Adipocyte (in vitro differentiated cells): ENCODE data around the gene CHST11.

Experiments
- DNase-seq: peaks from one replicate; pipeline ENCODE4 v3.0.0-alpha.2; 2015; ENCODE audit warnings: low read depth
- H3K27me3 ChIP-seq: replicated peaks from 2 replicates; pipeline ENCODE4 v1.7.0; 2013; ENCODE audit warnings: mild to moderate bottlenecking, low read length, moderate library complexity; ENCODE audit not compliant: control insufficient read depth, insufficient read depth
- H3K36me3 ChIP-seq: 2 replicates; pipeline ENCODE4 v1.7.0; 2013; ENCODE audit warnings: low read length, mild to moderate bottlenecking, moderate library complexity; ENCODE audit not compliant: control insufficient read depth, insufficient read depth, severe bottlenecking
- H3K4me1 ChIP-seq: 2 replicates; pipeline ENCODE4 v1.7.0; 2013; ENCODE audit warnings: mild to moderate bottlenecking, low read length, moderate library complexity; ENCODE audit not compliant: control insufficient read depth, insufficient read depth
- H3K4me3 ChIP-seq: 2 replicates; pipeline ENCODE4 v1.7.0; 2013; ENCODE audit warnings: mild to moderate bottlenecking, low read length, moderate library complexity
- H3K9ac ChIP-seq: 2 replicates; pipeline ENCODE4 v1.7.0; 2013; ENCODE audit warnings: mild to moderate bottlenecking, low read length, moderate library complexity
- H3K9me3 ChIP-seq: 2 replicates; pipeline ENCODE4 v1.7.0; 2013; ENCODE audit warnings: mild to moderate bottlenecking, low read length, moderate library complexity; ENCODE audit not compliant: control insufficient read depth

Gene CHST11

DNA sequence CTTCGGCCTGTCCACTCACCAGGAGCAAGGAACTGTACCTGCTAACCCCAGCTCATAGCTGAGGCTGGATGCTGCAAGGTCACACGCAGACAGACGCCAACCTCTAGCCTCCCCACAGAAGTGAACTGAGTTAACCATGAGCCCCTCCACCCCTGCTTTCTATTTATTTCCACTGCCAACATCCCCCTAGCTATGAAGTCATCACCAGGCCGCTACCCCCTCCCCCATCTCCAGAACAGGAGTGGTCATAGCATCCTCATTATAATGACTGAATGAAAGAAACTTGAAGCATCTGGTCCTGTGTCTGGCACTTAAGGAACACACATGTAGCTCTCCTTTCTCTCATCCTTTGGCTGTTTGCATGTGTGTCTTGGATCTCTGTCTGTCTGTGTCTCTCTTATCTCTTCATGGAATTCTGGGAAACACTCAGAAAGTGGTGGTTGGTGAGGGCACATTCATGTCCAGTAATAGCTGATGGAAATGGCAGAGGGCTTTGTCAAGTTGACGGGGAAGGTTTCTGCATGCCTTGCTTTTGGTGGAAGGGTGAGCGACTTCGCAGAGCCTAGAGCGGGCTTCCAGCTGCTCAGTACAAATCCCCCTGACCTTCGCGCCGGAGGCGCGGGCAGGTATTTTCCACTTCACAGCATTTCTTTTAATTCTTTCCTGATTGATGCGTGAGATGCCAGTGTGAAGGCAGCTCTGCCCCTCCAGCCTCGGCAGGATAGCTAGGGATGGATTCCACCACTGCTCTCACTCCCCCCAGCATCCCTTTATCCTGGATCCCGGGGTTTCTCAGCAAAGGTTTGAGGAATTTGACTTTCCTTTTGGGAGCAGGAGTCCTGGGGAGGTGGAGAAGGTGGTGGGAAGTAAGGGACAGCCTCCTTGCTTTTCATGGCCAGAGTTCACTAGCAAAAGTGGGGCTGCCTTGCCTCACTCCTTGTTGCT is 198.2 kb downstream of the CHST11 start:
- Histone ChIP-seq H3K36me3 (no peaks in the 10 kb centered on the region), H3K27me3 (no peaks in the 10 kb centered on the region), H3K4me3 (no peak overlapping the region), H3K9ac (no peak overlapping the region), H3K4me1 (peaks cover 19% of the 10 kb centered on the region), H3K9me3 (no peaks in the 10 kb centered on the region)
- DNase-seq, result no peak

GRCh38 chr12:104656383-104656782 is 199.6 kb downstream of the CHST11 start:
- Histone ChIP-seq H3K9ac (peak overlapping the region; percentile 31), H3K4me1 (peaks cover 16% of the 10 kb centered on the region), H3K36me3 (no peaks in the 10 kb centered on the region), H3K9me3 (no peaks in the 10 kb centered on the region), H3K4me3 (no peak overlapping the region), H3K27me3 (no peaks in the 10 kb centered on the region)
- DNase-seq, result no peak

GRCh38 chr12:104656921-104657320 is 200.2 kb downstream of the CHST11 start:
- H3K9ac ChIP-seq, result peak overlapping the region; percentile 48
- H3K27me3 ChIP-seq, result no peaks in the 10 kb centered on the region
- H3K4me3 ChIP-seq, result no peak overlapping the region
- no peaks in the 10 kb centered on the region for H3K36me3 ChIP-seq
- no peaks in the 10 kb centered on the region for H3K9me3 ChIP-seq
- DNase-seq, result peak; percentile 76
- H3K4me1 ChIP-seq, result peaks cover 16% of the 10 kb centered on the region

DNA sequence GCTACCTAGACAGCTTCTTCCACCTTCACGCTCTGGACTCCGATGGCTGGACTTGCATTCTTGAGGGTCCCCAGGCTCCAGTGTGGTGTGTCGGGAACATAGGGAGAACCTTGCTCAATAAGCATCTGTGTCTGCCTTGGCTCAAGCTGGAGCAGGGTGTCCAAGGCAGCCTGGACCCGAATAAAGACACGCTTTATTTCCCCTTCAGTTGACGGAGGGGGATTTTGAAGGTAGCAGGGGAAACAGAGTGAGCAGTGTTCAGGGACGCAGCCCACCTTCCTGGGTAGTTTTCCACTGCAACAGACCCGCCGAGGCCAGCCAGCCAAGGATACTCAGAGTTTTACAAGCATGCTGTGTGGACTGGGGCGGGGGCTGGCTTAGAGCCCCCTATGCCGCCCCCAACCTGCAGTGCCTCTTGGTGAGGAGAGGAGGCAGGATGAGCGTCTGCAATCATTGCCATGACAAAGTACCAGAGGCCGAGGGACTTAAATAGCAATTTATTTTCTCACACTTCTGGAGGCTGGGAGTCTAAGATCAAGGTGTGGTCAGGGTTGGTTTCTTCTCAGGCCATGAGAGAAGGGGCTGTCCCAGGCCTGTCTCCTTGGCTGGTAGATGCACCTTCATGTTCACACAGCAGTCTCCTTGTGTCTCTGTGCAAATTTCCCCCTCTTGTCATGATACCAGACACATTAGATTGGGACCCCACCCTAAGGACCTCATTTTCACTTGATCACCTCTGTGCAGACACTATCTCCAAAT is 201.2 kb downstream of the CHST11 start:
- no peaks in the 10 kb centered on the region for H3K27me3 ChIP-seq
- H3K9ac ChIP-seq, result no peak overlapping the region
- no peak for DNase-seq

GRCh38 chr12:104659058-104659457 is 202.3 kb downstream of the CHST11 start:
- DNase-seq, result no peak
- H3K4me3 ChIP-seq, result no peak overlapping the region
- H3K27me3 ChIP-seq, result no peaks in the 10 kb centered on the region
- H3K9ac ChIP-seq, result no peak overlapping the region
- H3K36me3 ChIP-seq, result no peaks in the 10 kb centered on the region
- no peaks in the 10 kb centered on the region for H3K9me3 ChIP-seq
- H3K4me1 ChIP-seq, result peaks cover 16% of the 10 kb centered on the region

More for the DNA sequence above, 201.2 kb downstream of the CHST11 start:
- Histone ChIP-seq H3K4me3 (no peak overlapping the region), H3K36me3 (no peaks in the 10 kb centered on the region), H3K9me3 (no peaks in the 10 kb centered on the region), H3K4me1 (peaks cover 16% of the 10 kb centered on the region)

DNA sequence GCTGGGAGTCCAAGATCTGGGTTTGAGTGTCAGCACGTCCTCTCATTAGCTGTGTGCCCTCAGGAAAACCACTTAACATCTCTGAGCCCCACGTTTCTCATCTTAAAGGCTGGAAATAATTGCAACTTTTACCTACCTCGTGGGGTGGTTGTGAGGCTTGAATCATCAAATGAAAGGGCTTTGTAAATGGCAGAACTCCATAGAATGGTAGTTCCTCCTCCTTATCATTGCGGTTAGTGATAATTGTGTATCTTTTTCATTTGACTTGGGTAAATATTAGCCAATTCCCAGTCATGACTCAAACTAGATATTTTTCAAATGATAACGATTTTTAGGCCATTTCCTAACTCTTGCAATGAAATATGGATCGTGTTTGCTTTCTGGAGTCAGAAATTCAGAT is 205.5 kb downstream of the CHST11 start:
- Histone ChIP-seq H3K4me3 (no peak overlapping the region), H3K9ac (no peak overlapping the region), H3K9me3 (no peaks in the 10 kb centered on the region), H3K27me3 (no peaks in the 10 kb centered on the region), H3K36me3 (no peaks in the 10 kb centered on the region), H3K4me1 (peaks cover 14% of the 10 kb centered on the region)
- no peak for DNase-seq

- no peaks in the 10 kb centered on the region for H3K9me3 ChIP-seq
- H3K4me1 ChIP-seq, result peaks cover 12% of the 10 kb centered on the region
- no peaks in the 10 kb centered on the region for H3K36me3 ChIP-seq
- no peak for DNase-seq
- H3K9ac ChIP-seq, result no peak overlapping the region
- no peak overlapping the region for H3K4me3 ChIP-seq
- H3K27me3 ChIP-seq, result no peaks in the 10 kb centered on the region
Measured at GRCh38 chr12:104662908-104663307, 206.2 kb downstream of the CHST11 start.

DNA sequence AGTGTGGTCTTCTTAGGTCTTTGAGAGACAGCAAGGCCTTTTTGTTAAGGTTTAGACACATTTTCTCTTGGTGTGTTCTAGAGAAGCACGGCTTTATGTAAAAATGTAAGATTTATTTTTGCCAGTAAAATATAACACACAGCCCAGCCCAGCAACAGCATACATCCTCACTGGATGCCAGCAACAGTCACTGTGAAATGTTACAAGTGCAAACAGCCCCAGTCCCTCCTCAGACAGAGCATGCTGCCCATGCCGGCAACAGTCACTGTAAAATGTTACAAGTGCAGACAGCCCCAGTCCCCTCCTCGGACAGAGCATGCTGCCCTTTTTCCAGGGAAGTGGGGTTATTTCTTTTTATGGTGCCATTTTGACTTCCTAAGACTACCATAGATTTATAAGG is 207.6 kb downstream of the CHST11 start:
- peaks cover 26% of the 10 kb centered on the region for H3K4me1 ChIP-seq
- H3K27me3 ChIP-seq, result no peaks in the 10 kb centered on the region
- H3K9ac ChIP-seq, result no peak overlapping the region
- H3K4me3 ChIP-seq, result no peak overlapping the region
- H3K36me3 ChIP-seq, result no peaks in the 10 kb centered on the region
- no peak for DNase-seq
- H3K9me3 ChIP-seq, result no peaks in the 10 kb centered on the region

GRCh38 chr12:104665296-104665695 is 208.5 kb downstream of the CHST11 start:
- DNase-seq, result no peak
- H3K9me3 ChIP-seq, result no peaks in the 10 kb centered on the region
- no peaks in the 10 kb centered on the region for H3K27me3 ChIP-seq
- no peaks in the 10 kb centered on the region for H3K36me3 ChIP-seq
- no peak overlapping the region for H3K9ac ChIP-seq
- H3K4me3 ChIP-seq, result no peak overlapping the region
- H3K4me1 ChIP-seq, result peaks cover 36% of the 10 kb centered on the region

DNA sequence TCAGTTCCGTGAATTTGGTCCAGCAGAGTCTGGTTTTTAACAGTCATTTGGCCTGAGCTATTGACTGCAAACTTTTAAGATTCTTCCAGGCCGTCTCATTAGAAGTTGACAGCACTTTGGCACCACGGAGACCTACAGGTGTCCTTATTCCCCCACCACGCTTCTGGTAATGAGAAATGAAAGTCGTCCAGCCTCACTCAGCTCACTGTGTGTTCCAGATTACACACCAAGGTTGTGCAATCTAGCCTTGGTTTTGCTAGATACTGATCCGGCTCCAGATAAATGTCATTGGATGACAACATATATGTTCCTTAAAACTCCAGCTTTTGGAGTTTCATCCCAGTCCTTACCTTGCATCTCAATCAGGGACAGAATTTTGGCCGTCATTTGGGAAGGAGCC is 210.4 kb downstream of the CHST11 start:
- Histone ChIP-seq H3K27me3 (no peaks in the 10 kb centered on the region), H3K36me3 (no peaks in the 10 kb centered on the region), H3K9me3 (no peaks in the 10 kb centered on the region), H3K9ac (no peak overlapping the region), H3K4me3 (no peak overlapping the region), H3K4me1 (peaks cover 54% of the 10 kb centered on the region)
- DNase-seq, result peak; percentile 73

DNA sequence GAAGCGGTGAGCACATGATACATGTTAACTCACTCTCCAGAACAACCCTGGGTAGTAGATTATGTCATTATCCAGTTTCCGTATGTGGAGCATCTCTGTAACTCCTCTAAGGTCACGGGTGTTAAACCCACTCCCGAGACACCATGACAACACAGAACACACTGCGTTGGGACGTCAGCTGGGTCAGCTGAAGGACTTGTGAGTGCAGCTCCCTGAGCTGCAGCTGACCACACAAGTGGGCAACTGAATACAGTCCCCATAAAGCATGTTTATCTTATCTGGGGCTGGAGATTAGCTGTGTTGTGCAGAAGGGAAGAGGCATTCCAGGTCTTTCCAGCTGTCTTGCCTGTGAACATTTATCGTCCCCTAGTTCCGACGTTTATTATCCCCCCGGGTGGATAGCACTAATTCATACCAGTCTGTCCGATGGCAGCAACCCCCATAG is 211.5 kb downstream of the CHST11 start:
- no peak for DNase-seq
- peaks cover 66% of the 10 kb centered on the region for H3K4me1 ChIP-seq
- H3K4me3 ChIP-seq, result no peak overlapping the region
- peak overlapping the region; percentile 12 for H3K9ac ChIP-seq
- H3K36me3 ChIP-seq, result no peaks in the 10 kb centered on the region
- no peaks in the 10 kb centered on the region for H3K27me3 ChIP-seq
- H3K9me3 ChIP-seq, result no peaks in the 10 kb centered on the region
